C4-2B (cell line): Measurements from ENCODE around the gene TMOD1.

Experiments used
- H3K27ac ChIP-seq: fragments of 450-650 bp; 2 replicates; pipeline ENCODE4 v1.5.1; 2017
- ZFX ChIP-seq: fragments of 450-650 bp; IDR thresholded peaks from 2 replicates; pipeline ENCODE4 v1.6.1; 2017
- TF ChIP-seq, protein P1 (sequence below): fragments of 450-650 bp; conservative IDR thresholded peaks from 2 replicates; pipeline ENCODE4 v1.5.1; 2017; ENCODE audit warnings: mild to moderate bottlenecking

Gene TMOD1

DNA sequence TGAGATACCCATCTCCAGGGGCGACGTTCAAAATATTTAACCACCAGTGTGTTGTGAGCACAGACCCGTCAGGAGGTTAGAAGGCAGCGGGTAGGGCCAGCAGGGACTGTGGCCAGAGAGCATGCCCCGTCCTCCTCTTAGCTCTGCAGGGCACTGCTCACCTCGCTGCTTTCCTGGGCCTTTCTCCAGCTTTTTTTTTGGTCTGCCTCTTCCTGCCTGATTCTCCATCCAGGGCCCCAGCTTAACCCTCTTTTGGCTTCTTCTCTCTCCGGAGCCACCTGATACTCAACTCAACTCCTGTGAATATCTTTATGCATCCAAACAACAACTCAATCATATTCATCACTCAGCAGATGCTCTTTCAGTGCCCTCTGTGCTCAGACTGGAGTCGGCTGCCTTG lies 44.0 kb downstream of the TMOD1 start:
- TF ChIP-seq, protein P1, sequence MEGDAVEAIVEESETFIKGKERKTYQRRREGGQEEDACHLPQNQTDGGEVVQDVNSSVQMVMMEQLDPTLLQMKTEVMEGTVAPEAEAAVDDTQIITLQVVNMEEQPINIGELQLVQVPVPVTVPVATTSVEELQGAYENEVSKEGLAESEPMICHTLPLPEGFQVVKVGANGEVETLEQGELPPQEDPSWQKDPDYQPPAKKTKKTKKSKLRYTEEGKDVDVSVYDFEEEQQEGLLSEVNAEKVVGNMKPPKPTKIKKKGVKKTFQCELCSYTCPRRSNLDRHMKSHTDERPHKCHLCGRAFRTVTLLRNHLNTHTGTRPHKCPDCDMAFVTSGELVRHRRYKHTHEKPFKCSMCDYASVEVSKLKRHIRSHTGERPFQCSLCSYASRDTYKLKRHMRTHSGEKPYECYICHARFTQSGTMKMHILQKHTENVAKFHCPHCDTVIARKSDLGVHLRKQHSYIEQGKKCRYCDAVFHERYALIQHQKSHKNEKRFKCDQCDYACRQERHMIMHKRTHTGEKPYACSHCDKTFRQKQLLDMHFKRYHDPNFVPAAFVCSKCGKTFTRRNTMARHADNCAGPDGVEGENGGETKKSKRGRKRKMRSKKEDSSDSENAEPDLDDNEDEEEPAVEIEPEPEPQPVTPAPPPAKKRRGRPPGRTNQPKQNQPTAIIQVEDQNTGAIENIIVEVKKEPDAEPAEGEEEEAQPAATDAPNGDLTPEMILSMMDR = no peak
- TF ChIP-seq ZFX = no peak
- no peak overlapping the region for H3K27ac ChIP-seq

DNA sequence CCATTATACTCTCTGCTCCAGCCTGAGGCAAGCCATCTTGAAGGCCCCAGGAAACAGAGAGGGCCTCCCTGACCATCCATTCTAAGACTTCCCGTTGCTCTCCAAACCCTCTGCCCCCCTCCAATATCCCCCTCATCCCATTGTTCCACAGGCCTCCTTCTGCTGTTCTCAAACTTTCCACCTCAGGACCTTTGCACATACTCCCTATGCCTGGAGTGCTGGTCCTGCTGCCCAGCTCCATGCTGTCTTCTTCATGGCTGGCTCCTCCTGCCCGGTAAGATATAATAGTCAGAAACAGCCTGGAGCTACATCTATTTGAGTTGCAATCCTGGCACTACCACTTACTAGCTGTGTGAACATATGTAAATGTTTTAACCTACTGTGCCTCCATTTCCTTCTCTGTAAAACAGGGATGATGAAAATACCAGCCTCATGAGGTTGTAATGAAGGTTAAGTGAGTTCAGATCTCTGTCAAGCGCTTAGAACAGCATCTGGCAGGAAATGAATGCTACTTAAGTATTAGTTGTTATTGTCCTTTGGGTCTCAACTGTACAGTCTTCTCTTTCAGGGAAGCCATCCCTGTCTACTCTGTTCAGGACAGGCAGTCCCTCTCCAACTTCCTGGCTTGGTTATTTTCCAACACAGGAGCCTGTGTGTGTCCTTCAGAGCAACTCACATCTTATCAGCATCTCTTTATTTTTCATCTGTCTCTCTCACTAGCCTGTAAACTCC lies 45.8 kb downstream of the TMOD1 start:
- TF ChIP-seq ZFX = no peak
- TF ChIP-seq, protein P1 = no peak
- no peak overlapping the region for H3K27ac ChIP-seq

DNA sequence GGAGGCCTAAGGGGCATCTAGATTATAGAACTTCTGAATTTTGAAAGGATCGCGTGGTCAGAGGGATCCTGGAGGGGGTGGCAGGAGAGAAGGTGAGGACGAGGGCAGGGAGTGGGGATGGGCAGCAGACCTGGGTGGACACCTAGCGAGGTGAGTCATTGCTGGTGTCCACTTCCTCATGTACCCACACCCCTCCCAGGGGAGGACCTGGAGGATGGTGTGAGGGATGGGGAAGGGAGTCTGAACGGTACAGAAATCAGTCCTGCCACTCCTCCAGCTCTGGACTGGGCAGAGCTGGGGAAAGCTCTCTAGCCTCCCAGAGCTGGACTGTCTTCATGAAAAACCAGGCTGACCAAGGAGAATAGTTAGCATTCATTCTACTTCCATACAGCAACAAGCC lies 46.9 kb downstream of the TMOD1 start:
- no peak overlapping the region for H3K27ac ChIP-seq
- TF ChIP-seq, protein P1 = no peak
- TF ChIP-seq ZFX = no peak

DNA sequence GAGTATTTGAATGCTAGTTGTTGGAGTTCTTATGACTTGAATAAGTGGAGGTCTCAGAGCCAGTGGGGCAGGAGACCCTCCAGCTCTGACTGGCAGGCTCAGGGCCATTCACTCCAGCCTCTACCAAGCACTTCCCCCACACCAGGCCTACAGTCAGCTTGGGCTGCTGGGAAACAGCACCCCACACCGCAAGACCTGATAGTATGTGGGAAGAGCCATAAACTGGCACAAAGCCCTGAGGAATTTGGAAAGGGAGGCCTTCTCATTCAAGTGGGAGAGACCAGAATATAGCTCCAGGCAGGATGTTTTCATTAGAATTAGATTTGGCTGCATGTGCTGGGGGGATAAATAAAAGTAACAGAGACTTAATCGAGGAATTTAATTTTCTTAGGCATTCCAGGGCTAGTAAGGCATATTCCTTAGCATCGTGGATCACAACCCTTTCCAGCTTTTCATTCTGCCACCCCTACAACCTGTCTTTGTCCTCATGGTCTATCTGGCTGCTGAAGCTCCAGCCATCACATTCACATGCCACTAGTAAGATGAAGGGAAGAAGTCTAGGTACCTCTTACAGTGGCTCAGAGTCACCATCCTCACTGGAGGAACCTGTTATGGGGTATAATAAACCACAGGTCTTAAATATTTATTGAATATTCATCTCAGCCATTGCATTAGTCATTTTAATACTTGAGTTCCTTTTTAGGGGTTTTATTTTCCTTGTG lies 47.5 kb downstream of the TMOD1 start:
- TF ChIP-seq, protein P1 = no peak
- no peak for TF ChIP-seq ZFX
- H3K27ac ChIP-seq = no peak overlapping the region

DNA sequence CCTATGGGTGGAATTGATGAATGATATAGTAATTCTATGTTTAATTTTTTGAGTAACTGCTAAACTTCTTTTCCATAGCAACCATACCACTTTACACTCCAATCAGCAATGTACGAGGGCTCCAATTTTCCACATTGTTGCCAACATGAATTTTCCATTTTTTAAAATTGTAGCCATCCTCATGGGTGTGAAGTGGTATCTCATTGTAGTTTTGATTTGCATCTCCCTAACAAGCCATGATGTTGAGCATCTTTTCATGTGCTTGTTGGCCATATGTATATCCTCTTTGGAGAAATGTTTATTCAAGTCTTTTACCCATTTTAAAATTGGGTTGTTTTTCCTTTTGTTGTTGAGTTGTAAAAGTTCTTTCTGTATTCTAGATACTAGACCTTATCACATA lies 48.9 kb downstream of the TMOD1 start:
- TF ChIP-seq, protein P1 = no peak
- no peak for TF ChIP-seq ZFX
- H3K27ac ChIP-seq = no peak overlapping the region

DNA sequence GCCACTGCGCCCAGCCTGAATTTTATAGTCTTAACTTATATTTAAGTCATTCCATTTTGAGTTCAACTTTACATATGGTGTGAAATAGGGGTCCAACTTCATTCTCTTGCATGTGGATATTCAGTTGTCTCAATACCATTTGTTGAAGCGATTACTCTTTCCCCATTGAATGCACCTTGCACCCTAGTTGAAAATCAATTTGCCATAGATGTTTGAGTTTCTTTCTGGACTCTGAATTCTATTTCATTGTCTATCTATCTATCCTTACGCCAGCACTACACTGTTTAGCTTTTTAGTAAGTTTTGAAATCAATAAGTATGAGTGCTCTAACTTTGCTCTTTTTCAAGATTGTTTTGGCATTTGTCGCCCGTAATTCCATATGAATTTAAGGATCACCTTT lies 49.8 kb downstream of the TMOD1 start:
- no peak for TF ChIP-seq ZFX
- TF ChIP-seq, protein P1 = no peak
- no peak overlapping the region for H3K27ac ChIP-seq

DNA sequence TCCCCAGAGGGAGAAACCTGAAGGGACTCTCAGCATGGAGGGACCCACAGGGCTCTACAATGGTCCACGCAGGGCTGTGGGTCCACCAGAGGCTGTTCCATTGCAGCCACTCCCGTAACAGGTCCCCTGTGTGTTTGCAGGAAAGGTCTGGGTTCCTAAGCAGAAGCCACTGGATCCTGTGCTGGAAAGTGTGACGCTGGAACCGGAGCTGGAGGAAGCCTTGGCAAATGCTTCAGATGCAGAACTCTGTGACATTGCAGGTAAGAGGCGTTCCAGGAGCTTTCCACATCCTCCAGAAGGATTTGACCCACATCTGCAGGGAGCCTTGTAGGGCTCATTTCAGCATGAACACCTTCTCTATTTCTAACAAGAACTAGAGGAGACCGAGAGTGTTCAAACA lies 51.7 kb downstream of the TMOD1 start:
- TF ChIP-seq ZFX = no peak
- TF ChIP-seq, protein P1 = no peak
- H3K27ac ChIP-seq = no peak overlapping the region
